HG03108 (cell line): ENCODE measurements around the gene TNNI2.

Experiments
- ATAC-seq: cut with Tn5 transposase; IDR thresholded peaks from one replicate; pipeline ENCODE4 v1.9.1; 2021; ENCODE audit warnings: moderate library complexity; ENCODE audit not compliant: unreplicated experiment

The TNNI2 gene

GRCh38 chr11:1832211-1832919, 6.4 kb upstream of the TNNI2 start:
- ATAC-seq = no peak

- ATAC-seq = no peak
These were observed 5.9 kb upstream of the TNNI2 start for GRCh38 chr11:1832920-1833295.

- no peak for ATAC-seq
These were observed 4.6 kb upstream of the TNNI2 start for GRCh38 chr11:1834062-1834610.

GRCh38 chr11:1834779-1835670, 3.8 kb upstream of the TNNI2 start, which contains the start of gene SYT8:
Gene SYT8, plus strand, starts transcription at chr11:1834990. Its CDS starts 116 bp downstream, at chr11:1835106.
- ATAC-seq = no peak

- ATAC-seq = no peak
These were observed 3.1 kb upstream of the TNNI2 start for GRCh38 chr11:1835671-1836010.

- no peak for ATAC-seq
These were observed 2.5 kb upstream of the TNNI2 start for GRCh38 chr11:1836011-1836945.

GRCh38 chr11:1837171-1838076, 1.4 kb upstream of the TNNI2 start:
- ATAC-seq = peak; percentile 42

GRCh38 chr11:1838077-1838425, 730 bp upstream of the TNNI2 start:
- ATAC-seq = no peak

GRCh38 chr11:1839204-1839923, 583 bp downstream of the TNNI2 start:
- ATAC-seq = no peak

GRCh38 chr11:1839924-1840779, 1.4 kb downstream of the TNNI2 start:
- ATAC-seq = no peak

GRCh38 chr11:1840780-1841480, 2.1 kb downstream of the TNNI2 start:
- ATAC-seq = no peak

GRCh38 chr11:1841511-1842148, 2.8 kb downstream of the TNNI2 start:
- ATAC-seq = no peak

GRCh38 chr11:1842149-1843097, 3.6 kb downstream of the TNNI2 start:
- ATAC-seq = no peak

GRCh38 chr11:1843098-1843473, 4.3 kb downstream of the TNNI2 start:
- ATAC-seq = no peak

- no peak for ATAC-seq
These were observed 5.0 kb downstream of the TNNI2 start for GRCh38 chr11:1843796-1844195.
